ENCODE data around the gene LDLRAD3.

The LDLRAD3 gene

GRCh38 chr11:36051235-36052144 is 107.6 kb downstream of the LDLRAD3 start:
- no peak for DNase-seq

- DNase-seq: no peak
These were observed 109.4 kb downstream of the LDLRAD3 start for GRCh38 chr11:36053281-36053680.

GRCh38 chr11:36053862-36054261 is 110.0 kb downstream of the LDLRAD3 start:
- no peak for DNase-seq

GRCh38 chr11:36054628-36055027 is 110.8 kb downstream of the LDLRAD3 start:
- DNase-seq: no peak

GRCh38 chr11:36056160-36056751 is 112.4 kb downstream of the LDLRAD3 start:
- no peak for DNase-seq

- no peak for DNase-seq
These were observed 113.6 kb downstream of the LDLRAD3 start for GRCh38 chr11:36057379-36058042.

GRCh38 chr11:36059660-36060059 is 115.8 kb downstream of the LDLRAD3 start:
- DNase-seq: no peak

GRCh38 chr11:36060926-36061325 is 117.1 kb downstream of the LDLRAD3 start:
- DNase-seq: no peak

GRCh38 chr11:36061471-36061870 is 117.6 kb downstream of the LDLRAD3 start:
- DNase-seq: no peak

- no peak for DNase-seq
These were observed 119.0 kb downstream of the LDLRAD3 start for GRCh38 chr11:36062796-36063365.

GRCh38 chr11:36065436-36065835 is 121.6 kb downstream of the LDLRAD3 start:
- DNase-seq: no peak

- DNase-seq: no peak
These were observed 123.0 kb downstream of the LDLRAD3 start for GRCh38 chr11:36066891-36067290.

GRCh38 chr11:36069576-36070212 is 125.8 kb downstream of the LDLRAD3 start:
- no peak for DNase-seq

GRCh38 chr11:36070213-36070953 is 126.5 kb downstream of the LDLRAD3 start:
- no peak for DNase-seq

- no peak for DNase-seq
These were observed 127.1 kb downstream of the LDLRAD3 start for GRCh38 chr11:36070954-36071330.

GRCh38 chr11:36071917-36072500 is 128.1 kb downstream of the LDLRAD3 start:
- DNase-seq: no peak

GRCh38 chr11:36073411-36074203 is 129.7 kb downstream of the LDLRAD3 start:
- DNase-seq: no peak

GRCh38 chr11:36074941-36075431 is 131.1 kb downstream of the LDLRAD3 start:
- DNase-seq: no peak

- DNase-seq: no peak
These were observed 133.5 kb downstream of the LDLRAD3 start for GRCh38 chr11:36077368-36077767.

- DNase-seq: no peak
These were observed 134.2 kb downstream of the LDLRAD3 start for GRCh38 chr11:36077886-36078685.

All from activated CD4-positive, alpha-beta T cell treated with anti-CD3 and anti-CD28 coated beads for 4 hours (primary cell).